ENCODE data around the gene NOXRED1. TPM values are rescaled to one million over a fixed set of nuclear protein-coding genes. Genes with fewer than 3 reads are reported as not detected.

NOXRED1 gene
- total RNA-seq, 2 experiments from 2014 or later, result 0.59 to 0.65 TPM

DNA sequence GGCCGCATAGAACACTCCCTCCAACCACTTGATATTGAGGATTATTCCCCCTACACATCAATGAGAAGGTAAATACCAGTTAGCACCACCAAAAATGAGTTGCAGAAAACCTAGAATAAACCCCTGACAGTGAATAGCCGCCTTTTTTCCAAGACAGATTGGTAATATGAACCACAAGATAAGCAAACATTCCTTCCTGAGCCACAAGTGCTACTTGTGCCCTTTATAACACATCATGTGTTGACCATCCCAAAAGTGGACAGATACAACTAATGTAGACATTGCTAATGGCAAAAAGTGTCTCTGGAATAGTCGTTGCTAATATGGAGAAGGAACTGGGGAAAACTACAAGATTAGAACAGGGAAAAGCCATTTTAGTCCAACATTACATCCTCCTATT is 17.2 kb downstream of the NOXRED1 start:
- intact Hi-C loops (cut with micrococcal nuclease), result no loop called here
- ChIA-PET CTCF (no interaction called here), POLR2A (no interaction called here)
- Mint-ChIP-seq H3K27ac (no peak overlapping the region), H3K4me3 (no peak overlapping the region), H3K27me3 (no peaks in the 10 kb centered on the region), H3K4me1 (ENCODE audit: low read depth) (no peaks in the 10 kb centered on the region), H3K36me3 (no peaks in the 10 kb centered on the region), H3K9me3 (no peaks in the 10 kb centered on the region)
- DNase-seq, result no peak

DNA sequence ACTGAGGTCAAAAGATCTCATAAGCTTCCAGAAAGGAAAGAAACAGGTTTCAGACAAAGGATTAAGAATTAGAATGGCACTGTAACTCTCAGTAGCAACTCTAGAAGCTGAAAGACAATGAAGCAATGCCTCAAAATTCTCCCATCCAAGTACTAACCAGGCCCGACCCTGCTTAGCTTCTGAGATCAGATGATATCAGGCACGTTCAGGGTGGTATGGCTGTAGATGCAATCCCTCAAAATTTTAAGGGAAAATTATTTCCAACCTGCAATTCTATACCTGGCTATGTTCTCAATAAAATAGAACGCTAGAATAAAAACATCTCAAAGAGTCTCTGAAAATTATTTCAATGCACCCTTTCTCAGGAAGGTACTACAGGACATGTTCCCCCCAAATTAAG is 19.6 kb downstream of the NOXRED1 start:
- H3K4me3 Mint-ChIP-seq, result no peak overlapping the region
- H3K27me3 Mint-ChIP-seq, result no peaks in the 10 kb centered on the region
- no peaks in the 10 kb centered on the region for H3K9me3 Mint-ChIP-seq
- ChIA-PET CTCF (no interaction called here), POLR2A (no interaction called here)
- no peak for DNase-seq
- H3K27ac Mint-ChIP-seq, result no peak overlapping the region
- H3K4me1 Mint-ChIP-seq (ENCODE audit: low read depth), result no peaks in the 10 kb centered on the region
- intact Hi-C loops (cut with micrococcal nuclease), result no loop called here
- no peaks in the 10 kb centered on the region for H3K36me3 Mint-ChIP-seq

DNA sequence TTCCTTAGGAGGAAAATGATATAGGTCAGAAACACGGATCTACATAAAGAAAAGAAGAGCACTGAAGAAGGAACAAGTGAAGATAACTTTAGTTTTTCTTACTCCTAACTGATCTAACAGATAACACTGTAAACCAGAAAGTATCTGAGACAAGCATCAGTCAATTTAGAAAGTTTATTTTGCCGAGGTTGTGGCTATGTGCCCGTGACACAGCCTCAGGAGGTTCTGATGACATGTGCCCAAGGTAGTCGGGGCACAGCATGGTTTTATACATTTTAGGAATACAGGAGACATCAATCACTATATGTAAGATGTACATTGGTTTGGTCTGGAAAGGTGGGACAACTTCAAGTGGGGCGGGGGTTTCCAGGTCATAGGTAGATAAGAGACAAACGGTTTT is 23.1 kb downstream of the NOXRED1 start:
- H3K36me3 Mint-ChIP-seq, result no peaks in the 10 kb centered on the region
- H3K9me3 Mint-ChIP-seq, result peaks cover 2% of the 10 kb centered on the region
- no peaks in the 10 kb centered on the region for H3K4me1 Mint-ChIP-seq (ENCODE audit: low read depth)
- intact Hi-C loops (cut with micrococcal nuclease), result no loop called here
- ChIA-PET CTCF (no interaction called here), POLR2A (interaction anchor here (0.6 kb wide), 1 partner anchor 63 kb away, joined by 3 read pairs; no protein-coding TSS in a partner anchor)
- no peak overlapping the region for H3K27ac Mint-ChIP-seq
- no peak for DNase-seq
- H3K27me3 Mint-ChIP-seq, result no peaks in the 10 kb centered on the region
- no peak overlapping the region for H3K4me3 Mint-ChIP-seq

DNA sequence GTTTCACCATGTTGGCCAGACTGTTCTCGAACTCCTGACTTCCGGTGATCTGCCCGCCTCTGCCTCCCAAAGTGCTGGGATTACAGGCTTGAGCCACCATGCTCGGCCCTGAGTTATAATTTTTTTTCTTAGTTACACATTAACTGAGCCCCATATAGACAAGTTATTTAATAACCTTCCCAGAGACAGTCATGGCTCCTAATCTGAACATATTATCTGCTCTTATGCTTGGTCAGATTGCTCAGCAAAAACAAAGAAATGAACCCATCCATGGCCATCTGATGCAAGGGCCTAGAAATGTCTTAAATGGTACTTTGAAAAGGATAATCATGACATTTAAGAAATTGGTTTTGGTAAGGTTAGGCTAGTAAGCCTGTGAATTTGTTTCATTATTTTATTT is 33.1 kb downstream of the NOXRED1 start:
- Mint-ChIP-seq H3K4me1 (ENCODE audit: low read depth) (no peaks in the 10 kb centered on the region), H3K27ac (no peak overlapping the region), H3K36me3 (no peaks in the 10 kb centered on the region), H3K4me3 (no peak overlapping the region), H3K27me3 (no peaks in the 10 kb centered on the region), H3K9me3 (no peaks in the 10 kb centered on the region)
- ChIA-PET POLR2A (no interaction called here), CTCF (no interaction called here)
- intact Hi-C loops (cut with micrococcal nuclease), result no loop called here
- no peak for DNase-seq

DNA sequence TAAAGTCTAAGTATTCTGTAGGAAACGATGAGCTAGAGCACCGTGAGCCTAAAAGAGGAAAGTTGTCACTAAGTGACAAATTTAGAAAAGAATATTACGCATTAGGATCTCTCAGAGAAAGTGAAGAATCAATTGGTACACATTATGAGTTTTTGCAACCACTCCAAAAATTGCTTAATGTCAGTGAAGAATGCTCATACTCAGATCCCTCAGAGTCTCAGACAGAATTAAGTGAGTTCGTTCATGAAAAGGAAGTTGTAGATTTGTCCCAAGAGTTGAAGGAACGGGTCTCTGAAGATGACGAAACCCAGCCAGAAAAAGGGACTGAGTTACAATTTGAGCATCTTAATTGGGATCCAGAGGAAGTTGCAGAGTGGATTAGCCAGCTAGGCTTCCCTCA is 44.6 kb downstream of the NOXRED1 start:
- ChIA-PET POLR2A (no interaction called here), CTCF (no interaction called here)
- no peaks in the 10 kb centered on the region for H3K27me3 Mint-ChIP-seq
- H3K36me3 Mint-ChIP-seq, result peaks cover 14% of the 10 kb centered on the region
- no peak overlapping the region for H3K27ac Mint-ChIP-seq
- H3K9me3 Mint-ChIP-seq, result no peaks in the 10 kb centered on the region
- no peak for DNase-seq
- peaks cover 24% of the 10 kb centered on the region for H3K4me1 Mint-ChIP-seq (ENCODE audit: low read depth)
- intact Hi-C loops (cut with micrococcal nuclease), result loop anchor here (5.0 to 10.0 kb wide), 3 partner anchors 281 to 356 kb away; partner anchors contain the start of genes ALKBH1, CIPC and SLIRP
- no peak overlapping the region for H3K4me3 Mint-ChIP-seq

DNA sequence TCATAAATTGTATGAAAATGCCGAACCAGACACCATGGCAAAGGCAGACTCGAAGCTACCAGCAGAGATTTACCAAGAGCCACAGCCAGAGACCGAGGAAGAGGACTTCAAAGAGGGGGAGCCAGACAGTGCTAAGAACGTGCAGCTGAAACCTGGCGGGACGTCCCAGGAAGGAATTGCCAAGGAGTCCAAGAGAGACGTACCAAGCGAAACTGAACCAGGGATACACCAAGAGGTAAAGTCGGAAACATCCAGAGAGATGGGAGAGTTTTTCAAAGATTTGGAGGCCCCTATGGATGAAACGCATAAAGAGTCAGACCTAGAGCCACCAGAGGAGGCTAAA is 45.9 kb downstream of the NOXRED1 start:
- no peak for DNase-seq
- Mint-ChIP-seq H3K4me3 (no peak overlapping the region), H3K4me1 (ENCODE audit: low read depth) (peaks cover 36% of the 10 kb centered on the region), H3K9me3 (no peaks in the 10 kb centered on the region), H3K27me3 (no peaks in the 10 kb centered on the region), H3K27ac (no peak overlapping the region), H3K36me3 (peaks cover 19% of the 10 kb centered on the region)
- CTCF ChIA-PET, result interaction anchor here (0.6 to 1.5 kb wide), 14 partner anchors 18 to 330 kb away, joined by 3 to 9 read pairs (median 3); partner anchors contain the start of genes GSTZ1, POMT2 and VIPAS39
- POLR2A ChIA-PET, result interaction anchor here (0.6 to 1.8 kb wide), 7 partner anchors 56 to 331 kb away, joined by 3 to 14 read pairs (median 4); partner anchors contain the start of genes AHSA1, GSTZ1, POMT2 and VIPAS39
- intact Hi-C loops (cut with micrococcal nuclease), result loop anchor here (1.0 to 10.0 kb wide), 5 partner anchors 56 to 357 kb away; partner anchors contain the start of genes ALKBH1, CIPC, GSTZ1 and SLIRP

DNA sequence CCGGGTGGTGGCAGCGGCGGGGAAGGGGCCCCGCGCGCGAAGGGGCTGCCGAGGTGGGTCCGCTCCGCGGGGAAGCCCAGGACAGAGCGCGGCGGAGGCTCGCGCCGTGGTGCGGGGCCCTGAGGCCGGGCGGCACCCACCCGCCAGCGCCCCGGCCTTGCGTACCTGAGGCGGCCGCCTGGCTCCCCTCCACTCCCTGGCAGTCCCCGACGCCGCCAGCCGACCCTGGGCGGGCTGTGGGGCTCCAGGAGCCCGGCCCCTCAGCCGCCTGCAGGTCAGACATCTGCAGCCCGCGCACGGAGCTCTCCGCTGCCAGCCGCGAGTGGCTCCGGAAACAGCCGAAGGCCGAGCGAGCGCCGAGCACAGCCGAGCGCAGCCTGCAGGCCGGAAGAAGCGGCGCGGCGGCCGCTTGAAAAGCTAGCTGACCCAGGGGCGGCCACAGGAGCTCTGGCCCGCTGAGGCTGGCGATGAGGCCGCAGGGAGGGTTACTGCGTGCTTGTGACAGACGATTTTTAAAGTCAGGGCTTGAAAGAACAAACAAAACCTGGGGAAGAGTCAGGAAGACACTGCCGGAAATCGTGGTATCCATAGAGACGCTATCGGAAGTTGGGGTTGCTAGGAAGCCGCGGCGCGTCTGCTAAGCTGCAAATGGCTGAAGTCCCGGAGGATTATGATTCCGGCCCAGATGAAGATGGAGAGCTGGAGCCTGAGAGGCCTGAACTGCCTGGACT is 46.4 kb downstream of the NOXRED1 start, which contains the start of the genes SAMD15 and TMED8:
Gene SAMD15 (plus strand): TSS at position 609 of the 731 bp plus-strand sequence. CDS start 40 bp downstream, at position 649.
Gene TMED8 (minus strand): TSS at position 324 of the 731 bp plus-strand sequence. CDS start 41 bp downstream, at position 283.
- CTCF ChIA-PET, result interaction anchor here (0.6 to 1.5 kb wide), 14 partner anchors 18 to 331 kb away, joined by 3 to 9 read pairs (median 3); partner anchors contain the start of genes GSTZ1, POMT2 and VIPAS39
- H3K36me3 Mint-ChIP-seq, result peaks cover 20% of the 10 kb centered on the region
- H3K27me3 Mint-ChIP-seq, result no peaks in the 10 kb centered on the region
- H3K4me1 Mint-ChIP-seq (ENCODE audit: low read depth), result peaks cover 42% of the 10 kb centered on the region
- peak; percentile 88 for DNase-seq
- H3K4me3 Mint-ChIP-seq, result peak within 1 kb of the TSS; percentile 92
- POLR2A ChIA-PET, result interaction anchor here (0.6 to 1.8 kb wide), 7 partner anchors 56 to 332 kb away, joined by 3 to 14 read pairs (median 4); partner anchors contain the start of genes AHSA1, GSTZ1, POMT2 and VIPAS39
- intact Hi-C loops (cut with micrococcal nuclease), result loop anchor here (1.0 to 10.0 kb wide), 5 partner anchors 56 to 358 kb away; partner anchors contain the start of genes ALKBH1, CIPC, GSTZ1 and SLIRP
- peak within 1 kb of the TSS; percentile 82 for H3K27ac Mint-ChIP-seq
- no peaks in the 10 kb centered on the region for H3K9me3 Mint-ChIP-seq

DNA sequence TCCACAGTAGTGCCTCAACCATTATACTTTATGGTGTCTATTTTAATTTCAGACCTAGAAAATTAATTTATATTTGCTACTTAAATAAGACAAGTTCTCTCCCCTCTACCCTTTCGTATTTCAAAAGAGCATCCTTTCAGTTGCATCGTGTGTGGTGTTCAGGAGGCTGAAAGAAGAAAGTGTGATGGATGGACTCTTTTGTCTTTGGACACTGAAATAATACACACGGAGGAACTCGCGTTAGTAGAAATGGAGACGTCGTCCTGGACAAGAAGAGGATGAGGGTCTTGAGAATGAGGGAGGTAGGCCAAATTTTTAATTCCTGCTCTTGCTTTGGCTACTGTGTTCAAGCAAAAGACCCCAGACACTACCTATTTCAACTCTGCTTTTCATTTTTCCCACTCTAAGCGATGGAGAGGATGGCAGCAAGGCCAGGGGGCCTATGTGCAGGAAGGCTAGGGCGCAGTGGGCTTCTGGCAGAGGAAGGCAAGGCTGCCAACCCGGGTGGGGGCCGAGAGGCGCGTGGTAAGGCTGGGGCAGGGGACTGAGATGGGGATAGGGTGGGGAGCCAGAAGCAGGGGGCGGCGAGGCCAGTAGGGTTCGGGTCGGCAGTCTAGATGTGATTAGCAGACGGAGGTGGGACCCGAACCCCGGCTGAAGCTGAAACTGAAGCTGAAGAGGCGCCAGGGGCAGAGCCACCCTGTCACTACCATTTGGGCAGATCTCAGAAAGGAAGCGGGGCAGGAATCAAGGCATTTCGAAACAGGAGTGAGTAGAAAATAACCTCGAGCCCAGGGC is 47.2 kb downstream of the NOXRED1 start:
- Mint-ChIP-seq H3K27me3 (no peaks in the 10 kb centered on the region), H3K36me3 (peaks cover 20% of the 10 kb centered on the region), H3K4me3 (peak overlapping the region; percentile 92), H3K9me3 (no peaks in the 10 kb centered on the region), H3K4me1 (ENCODE audit: low read depth) (peaks cover 43% of the 10 kb centered on the region), H3K27ac (peak overlapping the region; percentile 82)
- ChIA-PET CTCF (interaction anchor here (1.0 to 1.5 kb wide), 9 partner anchors 17 to 83 kb away, joined by 3 to 9 read pairs (median 4); partner anchors contain the start of genes GSTZ1, POMT2 and VIPAS39), POLR2A (interaction anchor here (1.1 to 1.8 kb wide), 5 partner anchors 55 to 82 kb away, joined by 3 to 14 read pairs (median 4); partner anchors contain the start of genes AHSA1, GSTZ1, POMT2 and VIPAS39)
- peak; percentile 62 for DNase-seq
- intact Hi-C loops (cut with micrococcal nuclease), result loop anchor here (5.0 to 10.0 kb wide), 3 partner anchors 279 to 359 kb away; partner anchors contain the start of genes ALKBH1, CIPC and SLIRP

DNA sequence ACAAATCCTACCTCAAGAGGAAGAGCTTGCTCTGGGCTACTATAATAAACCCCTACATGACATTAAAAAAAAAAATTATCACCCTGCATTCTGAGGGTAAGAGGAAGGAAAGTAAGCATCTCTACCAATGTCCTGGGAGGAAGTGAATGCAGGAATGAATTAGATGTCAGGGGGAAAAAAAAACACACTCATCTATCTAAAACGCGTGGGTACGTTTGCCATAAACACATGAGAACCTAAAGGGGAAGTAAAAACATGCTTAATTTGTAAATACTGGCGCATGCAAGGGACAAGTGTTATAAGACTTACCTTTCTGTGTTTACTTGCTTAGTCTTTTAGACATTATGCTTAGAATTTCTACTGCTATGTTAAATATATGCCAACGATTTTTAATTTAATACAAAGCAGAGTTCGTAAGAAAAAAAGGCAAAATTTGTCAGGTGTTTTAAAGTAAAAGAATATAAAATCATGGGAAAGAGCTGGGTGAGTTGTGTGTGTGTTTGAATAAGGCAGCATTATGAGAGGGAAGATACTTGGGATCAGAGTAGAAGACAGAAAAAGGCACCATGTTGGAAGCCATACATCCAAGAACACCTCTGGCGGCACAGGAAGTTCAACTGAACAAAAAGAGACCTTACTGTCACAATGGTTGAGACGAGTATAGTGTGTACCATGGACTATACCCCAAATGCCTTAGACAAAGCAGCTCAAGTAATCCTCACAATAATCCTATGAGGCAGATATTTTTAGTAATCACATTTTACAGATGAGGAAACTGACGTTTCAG is 48.0 kb downstream of the NOXRED1 start:
- Mint-ChIP-seq H3K27ac (peak overlapping the region; percentile 82), H3K4me1 (ENCODE audit: low read depth) (peaks cover 43% of the 10 kb centered on the region), H3K27me3 (no peaks in the 10 kb centered on the region), H3K9me3 (no peaks in the 10 kb centered on the region), H3K4me3 (peak overlapping the region; percentile 92), H3K36me3 (peaks cover 20% of the 10 kb centered on the region)
- POLR2A ChIA-PET, result no interaction called here
- CTCF ChIA-PET, result no interaction called here
- no peak for DNase-seq
- intact Hi-C loops (cut with micrococcal nuclease), result loop anchor here (5.0 to 10.0 kb wide), 3 partner anchors 278 to 359 kb away; partner anchors contain the start of genes ALKBH1, CIPC and SLIRP

DNA sequence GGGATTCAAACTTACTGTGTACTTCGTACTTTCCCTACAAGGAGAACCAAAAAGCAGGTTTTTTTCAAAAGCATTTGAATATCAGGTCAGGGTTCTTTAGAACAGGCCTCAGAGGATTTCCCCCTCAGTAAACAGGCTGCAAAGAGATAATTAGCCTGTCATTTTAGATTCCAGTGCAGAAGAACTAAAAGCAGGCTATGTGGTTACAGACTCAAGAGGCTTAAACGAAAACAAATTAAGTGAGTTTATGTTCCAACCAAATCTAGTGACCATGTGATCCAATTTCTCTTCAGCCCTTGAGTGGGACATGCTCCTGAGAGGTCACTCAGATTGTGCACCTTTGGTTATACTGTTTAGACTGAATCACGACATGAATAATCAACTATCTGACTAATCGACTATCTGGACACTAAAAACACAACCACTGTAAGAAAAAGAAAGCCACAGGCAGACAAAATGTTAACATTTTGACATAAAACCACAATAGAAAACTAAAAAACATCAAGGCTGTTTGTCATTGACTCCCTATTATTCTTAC is 51.0 kb downstream of the NOXRED1 start:
- Mint-ChIP-seq H3K27me3 (no peaks in the 10 kb centered on the region), H3K36me3 (peaks cover 20% of the 10 kb centered on the region), H3K9me3 (no peaks in the 10 kb centered on the region), H3K4me3 (no peak overlapping the region), H3K4me1 (ENCODE audit: low read depth) (peaks cover 55% of the 10 kb centered on the region), H3K27ac (peak overlapping the region; percentile 53)
- DNase-seq, result no peak
- intact Hi-C loops (cut with micrococcal nuclease), result loop anchor here (1.0 to 10.0 kb wide), 4 partner anchors 51 to 362 kb away; partner anchors contain the start of genes ALKBH1, GSTZ1 and SLIRP
- POLR2A ChIA-PET, result no interaction called here
- CTCF ChIA-PET, result no interaction called here

DNA sequence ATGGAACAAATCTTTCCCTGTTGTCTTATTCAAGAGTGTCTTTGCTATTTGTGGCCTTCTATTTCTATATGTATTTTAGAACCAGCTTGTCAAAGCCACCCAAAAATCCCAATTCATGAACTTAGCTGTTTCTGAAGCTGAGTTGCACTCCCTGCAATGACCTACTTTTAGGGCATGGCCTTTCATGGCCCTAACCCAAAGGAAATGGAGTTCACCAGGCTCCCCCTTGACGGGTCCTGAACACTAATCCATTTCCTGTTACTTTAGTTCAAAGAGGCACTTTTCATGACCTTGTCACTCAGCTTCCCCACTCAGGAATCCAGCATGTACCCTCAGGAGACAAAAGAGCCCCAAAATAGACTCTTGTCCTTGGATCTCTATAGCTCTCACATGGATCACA is 54.0 kb downstream of the NOXRED1 start:
- POLR2A ChIA-PET, result no interaction called here
- intact Hi-C loops (cut with micrococcal nuclease), result no loop called here
- no peaks in the 10 kb centered on the region for H3K27me3 Mint-ChIP-seq
- peaks cover 11% of the 10 kb centered on the region for H3K36me3 Mint-ChIP-seq
- peak; percentile 17 for DNase-seq
- peaks cover 36% of the 10 kb centered on the region for H3K4me1 Mint-ChIP-seq (ENCODE audit: low read depth)
- CTCF ChIA-PET, result interaction anchor here (1.3 kb wide), 1 partner anchor 48 kb away, joined by 6 read pairs; the partner anchor contains the start of genes GSTZ1 and POMT2
- H3K27ac Mint-ChIP-seq, result peak overlapping the region; percentile 63
- no peak overlapping the region for H3K4me3 Mint-ChIP-seq
- no peaks in the 10 kb centered on the region for H3K9me3 Mint-ChIP-seq
